Neural progenitor cell (in vitro differentiated cells): Measurements from ENCODE around the gene PTPRB. TPM values are rescaled to one million over a fixed set of nuclear protein-coding genes. Genes with fewer than 3 reads are reported as not detected.
"Not testable (repeated sequence)": the region's sequence is repeated elsewhere in the genome, so short reads cannot be mapped to it uniquely, and the experiment has no call there.

ENCODE experiments used
- DNase-seq: peaks from one replicate; pipeline ENCODE4 v3.0.0-alpha.2; 2016; ENCODE audit warnings: low spot score
- H2AFZ ChIP-seq: fragments of 200-600 bp; sonication (generic); replicated peaks from 2 replicates; pipeline ENCODE4 v1.6.1; 2016; ENCODE audit warnings: antibody characterized with exemption
- H3F3A ChIP-seq: fragments of 200-600 bp; sonication (generic); 2 replicates; pipeline ENCODE4 v1.6.1; 2016; ENCODE audit warnings: antibody characterized with exemption, low read depth
- H3K27ac ChIP-seq: fragments of 200-600 bp; sonication (generic); 2 replicates; pipeline ENCODE4 v1.5.1; 2016; ENCODE audit warnings: mild to moderate bottlenecking
- H3K27me3 ChIP-seq: fragments of 200-600 bp; sonication (generic); 2 replicates; pipeline ENCODE4 v1.6.1; 2016; ENCODE audit warnings: mild to moderate bottlenecking, moderate library complexity
- H3K36me3 ChIP-seq: fragments of 200-600 bp; sonication (generic); 2 replicates; pipeline ENCODE4 v1.5.1; 2016
- H3K4me1 ChIP-seq: fragments of 200-600 bp; sonication (generic); 2 replicates; pipeline ENCODE4 v1.6.1; 2016; ENCODE audit warnings: mixed run types
- H3K4me2 ChIP-seq: fragments of 200-600 bp; sonication (generic); 2 replicates; pipeline ENCODE4 v1.6.1; 2016
- H3K4me3 ChIP-seq: fragments of 200-600 bp; sonication (generic); 2 replicates; pipeline ENCODE4 v1.5.1; 2016
- H3K79me2 ChIP-seq: fragments of 200-600 bp; sonication (generic); 2 replicates; pipeline ENCODE4 v1.6.1; 2016; ENCODE audit warnings: low read depth
- H3K9ac ChIP-seq: fragments of 200-600 bp; sonication (generic); 2 replicates; pipeline ENCODE4 v1.6.1; 2016
- H3K9me3 ChIP-seq: fragments of 200-600 bp; sonication (generic); 2 replicates; pipeline ENCODE4 v1.5.1; 2016; ENCODE audit warnings: low read depth
- H4K20me1 ChIP-seq: fragments of 200-600 bp; sonication (generic); 2 replicates; pipeline ENCODE4 v1.6.1; 2016; ENCODE audit warnings: low read depth
- H3K27ac Mint-ChIP-seq: 3 replicates; pipeline ENCODE4 v1.8.0; 2021; ENCODE audit warnings: mixed read lengths
- H3K27me3 Mint-ChIP-seq: 2 replicates; pipeline ENCODE4 v1.8.0; 2022; ENCODE audit warnings: low read depth, mild to moderate bottlenecking, inconsistent platforms, moderate library complexity, mixed read lengths; ENCODE audit not compliant: insufficient read depth
- H3K36me3 Mint-ChIP-seq: 3 replicates; pipeline ENCODE4 v1.8.0; 2021; ENCODE audit warnings: mixed read lengths
- H3K4me1 Mint-ChIP-seq: 3 replicates; pipeline ENCODE4 v1.8.0; 2021; ENCODE audit warnings: mixed read lengths
- H3K4me3 Mint-ChIP-seq: 3 replicates; pipeline ENCODE4 v1.8.0; 2021; ENCODE audit warnings: mild to moderate bottlenecking, moderate library complexity, mixed read lengths
- H3K9me3 Mint-ChIP-seq: 3 replicates; pipeline ENCODE4 v1.8.0; 2020; ENCODE audit warnings: mixed read lengths
- EZH2 ChIP-seq: fragments of 200-600 bp; sonication (generic); IDR thresholded peaks from 2 replicates; pipeline ENCODE4 v1.6.1; 2017; ENCODE audit warnings: antibody characterized with exemption, mild to moderate bottlenecking, moderate library complexity
- EZH2phosphoT487 ChIP-seq: fragments of 200-600 bp; sonication (generic); IDR thresholded peaks from 2 replicates; pipeline ENCODE4 v1.6.1; 2017; ENCODE audit warnings: antibody characterized with exemption
- total RNA-seq: library from RNA; depleted of rRNA; stranded (reverse); fragments of >200 nt; gene quantifications from 2 replicates; pipeline ENCODE4 v1.2.3, GENCODE V29; 2015; ENCODE audit warnings: low replicate concordance
- TF ChIP-seq, protein P1 (sequence below): fragments of 200-600 bp; sonication (generic); IDR thresholded peaks from 2 replicates; pipeline ENCODE4 v1.5.1; 2017; ENCODE audit warnings: antibody characterized with exemption, mild to moderate bottlenecking

Gene PTPRB
- total RNA-seq, 1 donor from 2014 or later, result not detected

DNA sequence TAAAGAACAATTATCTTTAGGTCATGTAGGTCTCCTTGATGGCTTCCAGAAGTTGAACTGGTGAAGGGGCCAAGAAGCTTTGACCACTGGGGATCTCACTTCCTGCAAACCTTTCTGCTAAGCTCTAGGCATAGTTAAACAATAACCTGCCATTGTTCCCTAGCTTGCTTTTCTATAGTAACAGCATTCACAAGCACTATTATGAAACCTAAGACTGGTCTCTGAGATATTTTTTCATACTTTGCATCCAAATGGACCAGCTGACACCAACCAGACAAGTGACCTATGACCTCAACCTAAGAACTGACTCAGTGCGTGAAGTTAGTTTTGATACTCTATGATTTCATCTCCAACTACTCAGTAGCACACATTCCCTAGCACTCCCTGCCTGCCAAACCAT lies 129.1 kb downstream of the PTPRB start:
- no peak for DNase-seq
- H3K4me3 ChIP-seq, result no peak overlapping the region
- no peak overlapping the region for H3K27ac Mint-ChIP-seq
- H3K27me3 Mint-ChIP-seq, result no peaks in the 10 kb centered on the region
- H3K27ac ChIP-seq, result no peak overlapping the region
- no peaks in the 10 kb centered on the region for H3K27me3 ChIP-seq
- no peaks in the 10 kb centered on the region for H3K9me3 ChIP-seq
- no peaks in the 10 kb centered on the region for H3K4me1 Mint-ChIP-seq
- H4K20me1 ChIP-seq, result no peaks in the 10 kb centered on the region
- no peaks in the 10 kb centered on the region for H3K36me3 Mint-ChIP-seq
- H3K4me3 Mint-ChIP-seq, result no peak overlapping the region
- H3K4me2 ChIP-seq, result no peak overlapping the region
- H3K4me1 ChIP-seq, result no peaks in the 10 kb centered on the region
- H3K79me2 ChIP-seq, result no peaks in the 10 kb centered on the region
- no peaks in the 10 kb centered on the region for H3K36me3 ChIP-seq
- no peak overlapping the region for H2AFZ ChIP-seq
- TF ChIP-seq, protein P1, sequence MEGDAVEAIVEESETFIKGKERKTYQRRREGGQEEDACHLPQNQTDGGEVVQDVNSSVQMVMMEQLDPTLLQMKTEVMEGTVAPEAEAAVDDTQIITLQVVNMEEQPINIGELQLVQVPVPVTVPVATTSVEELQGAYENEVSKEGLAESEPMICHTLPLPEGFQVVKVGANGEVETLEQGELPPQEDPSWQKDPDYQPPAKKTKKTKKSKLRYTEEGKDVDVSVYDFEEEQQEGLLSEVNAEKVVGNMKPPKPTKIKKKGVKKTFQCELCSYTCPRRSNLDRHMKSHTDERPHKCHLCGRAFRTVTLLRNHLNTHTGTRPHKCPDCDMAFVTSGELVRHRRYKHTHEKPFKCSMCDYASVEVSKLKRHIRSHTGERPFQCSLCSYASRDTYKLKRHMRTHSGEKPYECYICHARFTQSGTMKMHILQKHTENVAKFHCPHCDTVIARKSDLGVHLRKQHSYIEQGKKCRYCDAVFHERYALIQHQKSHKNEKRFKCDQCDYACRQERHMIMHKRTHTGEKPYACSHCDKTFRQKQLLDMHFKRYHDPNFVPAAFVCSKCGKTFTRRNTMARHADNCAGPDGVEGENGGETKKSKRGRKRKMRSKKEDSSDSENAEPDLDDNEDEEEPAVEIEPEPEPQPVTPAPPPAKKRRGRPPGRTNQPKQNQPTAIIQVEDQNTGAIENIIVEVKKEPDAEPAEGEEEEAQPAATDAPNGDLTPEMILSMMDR, result no peak
- TF ChIP-seq EZH2, result no peak
- TF ChIP-seq EZH2phosphoT487, result no peak
- H3F3A ChIP-seq, result no peaks in the 10 kb centered on the region
- H3K9me3 Mint-ChIP-seq, result no peaks in the 10 kb centered on the region
- no peak overlapping the region for H3K9ac ChIP-seq

DNA sequence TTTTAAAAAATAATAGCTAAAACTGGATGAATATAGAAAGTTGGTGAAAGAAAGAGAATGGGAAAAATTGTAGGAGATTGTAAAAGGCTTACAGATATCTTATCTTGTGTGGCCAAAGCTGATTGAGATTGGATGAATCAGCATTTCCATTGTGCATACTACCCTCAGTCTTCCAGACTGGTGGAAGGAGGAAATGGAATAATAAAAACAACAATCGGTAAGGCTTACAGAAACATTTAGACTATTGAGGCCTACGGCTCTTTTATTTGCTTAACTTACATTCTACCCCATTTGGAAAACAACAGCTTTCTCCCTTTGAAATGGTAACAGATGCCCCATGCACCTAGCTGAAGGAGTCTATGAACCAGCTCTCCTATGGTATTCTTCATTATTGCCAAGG lies 129.8 kb downstream of the PTPRB start:
- Histone ChIP-seq H3K27ac (no peak overlapping the region), H3K9me3 (no peaks in the 10 kb centered on the region), H3K79me2 (no peaks in the 10 kb centered on the region), H3K4me1 (no peaks in the 10 kb centered on the region), H2AFZ (no peak overlapping the region), H3F3A (no peaks in the 10 kb centered on the region), H3K4me2 (no peak overlapping the region), H3K36me3 (no peaks in the 10 kb centered on the region), H3K27me3 (no peaks in the 10 kb centered on the region), H3K9ac (no peak overlapping the region), H4K20me1 (no peaks in the 10 kb centered on the region), H3K4me3 (no peak overlapping the region)
- Mint-ChIP-seq H3K36me3 (no peaks in the 10 kb centered on the region), H3K9me3 (no peaks in the 10 kb centered on the region), H3K27ac (no peak overlapping the region), H3K4me3 (no peak overlapping the region), H3K27me3 (no peaks in the 10 kb centered on the region), H3K4me1 (no peaks in the 10 kb centered on the region)
- no peak for TF ChIP-seq EZH2phosphoT487
- TF ChIP-seq EZH2, result no peak
- TF ChIP-seq, protein P1, result no peak
- no peak for DNase-seq

DNA sequence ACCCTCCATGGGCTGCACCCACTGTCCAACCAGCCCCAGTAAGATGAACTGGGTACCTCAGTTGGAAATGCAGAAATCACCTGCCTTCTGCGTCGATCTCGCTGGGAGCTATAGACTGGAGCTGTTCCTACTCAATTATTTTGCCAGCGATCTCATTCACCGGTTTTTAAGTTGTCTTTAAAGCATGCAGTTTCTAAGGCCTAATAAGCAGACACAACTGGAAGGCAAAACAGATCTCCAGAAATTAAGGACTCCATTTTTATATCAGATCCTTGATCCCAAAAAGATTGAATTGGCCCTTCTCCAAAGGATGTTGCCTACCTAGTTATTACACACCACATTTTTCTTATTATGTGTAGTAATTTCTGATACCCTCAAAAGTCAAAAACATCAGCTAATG lies 139.7 kb downstream of the PTPRB start:
- no peak overlapping the region for H3K27ac ChIP-seq
- H3K36me3 ChIP-seq, result no peaks in the 10 kb centered on the region
- H3K4me2 ChIP-seq, result no peak overlapping the region
- H3K4me3 ChIP-seq, result no peak overlapping the region
- DNase-seq, result no peak
- H4K20me1 ChIP-seq, result no peaks in the 10 kb centered on the region
- H3K4me1 ChIP-seq, result no peaks in the 10 kb centered on the region
- H3F3A ChIP-seq, result no peaks in the 10 kb centered on the region
- Mint-ChIP-seq H3K4me1 (no peaks in the 10 kb centered on the region), H3K36me3 (no peaks in the 10 kb centered on the region), H3K9me3 (peaks cover 17% of the 10 kb centered on the region), H3K27ac (no peak overlapping the region), H3K27me3 (no peaks in the 10 kb centered on the region), H3K4me3 (no peak overlapping the region)
- no peak overlapping the region for H3K9ac ChIP-seq
- TF ChIP-seq EZH2 (no peak), EZH2phosphoT487 (no peak)
- TF ChIP-seq, protein P1, result no peak
- no peaks in the 10 kb centered on the region for H3K79me2 ChIP-seq
- H3K9me3 ChIP-seq, result no peaks in the 10 kb centered on the region
- H2AFZ ChIP-seq, result no peak overlapping the region
- no peaks in the 10 kb centered on the region for H3K27me3 ChIP-seq

DNA sequence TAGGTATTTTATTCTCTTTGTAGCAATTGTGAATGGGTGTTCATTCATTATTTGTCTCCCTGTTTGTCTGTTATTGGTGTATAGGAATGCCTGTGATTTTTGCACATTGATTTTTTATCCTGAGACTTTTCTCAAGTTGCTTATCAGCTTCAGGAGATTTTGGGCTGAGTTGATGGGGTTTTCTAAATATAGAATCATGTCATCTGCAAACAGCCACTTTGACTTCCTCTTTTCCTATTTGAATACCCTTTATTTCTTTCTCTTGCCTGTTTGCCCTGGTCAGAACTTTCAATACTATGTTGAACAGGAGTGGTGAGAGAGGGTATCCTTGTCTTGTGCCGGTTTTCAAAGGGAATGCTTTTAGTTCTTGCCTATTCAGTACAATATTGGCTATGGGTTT lies 144.3 kb downstream of the PTPRB start:
- H3K9ac ChIP-seq, H3K27ac ChIP-seq, H3K79me2 ChIP-seq, H3K4me2 ChIP-seq, H3K36me3 Mint-ChIP-seq, H3K4me1 Mint-ChIP-seq, H3K4me3 ChIP-seq, H3K36me3 ChIP-seq, H3K9me3 ChIP-seq, H3K27ac Mint-ChIP-seq, DNase-seq, H3K4me3 Mint-ChIP-seq, H2AFZ ChIP-seq, H3K27me3 ChIP-seq, H3K27me3 Mint-ChIP-seq, H3F3A ChIP-seq, H4K20me1 ChIP-seq, H3K4me1 ChIP-seq: not testable (repeated sequence)
- H3K9me3 Mint-ChIP-seq, result peaks cover 16% of the 10 kb centered on the region

DNA sequence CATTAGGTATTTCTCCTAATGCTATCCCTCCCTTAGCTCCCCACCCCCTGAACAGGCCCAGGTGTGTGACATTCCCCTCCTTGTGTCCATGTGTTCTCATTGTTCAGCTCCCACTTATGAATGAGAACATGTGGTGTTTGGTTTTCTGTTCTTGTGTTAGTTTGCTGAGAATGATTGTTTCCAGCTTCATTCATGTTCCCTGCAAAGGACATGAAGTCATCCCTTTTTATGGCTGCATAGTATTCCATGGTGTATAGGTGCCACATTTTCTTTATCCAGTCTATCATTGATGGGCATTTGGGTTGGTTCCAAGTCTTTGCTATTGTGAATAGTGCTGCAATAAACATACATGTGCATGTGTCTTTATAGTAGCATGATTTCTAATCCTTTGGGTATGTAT lies 146.3 kb downstream of the PTPRB start:
- not testable (repeated sequence) for H3K4me3 ChIP-seq, H3F3A ChIP-seq, H3K4me3 Mint-ChIP-seq, H3K9ac ChIP-seq, H3K36me3 ChIP-seq, H3K9me3 ChIP-seq, H3K27me3 Mint-ChIP-seq, DNase-seq, H3K79me2 ChIP-seq, H3K27me3 ChIP-seq, H3K4me1 ChIP-seq, H3K36me3 Mint-ChIP-seq, H2AFZ ChIP-seq, H3K9me3 Mint-ChIP-seq, H3K27ac Mint-ChIP-seq, H3K4me1 Mint-ChIP-seq, H3K27ac ChIP-seq, H3K4me2 ChIP-seq, H4K20me1 ChIP-seq
